BLaER1 (cell line): ENCODE measurements around the gene SYNJ2.

Experiments used
- H3K27ac ChIP-seq: shearing (Covaris generic); formaldehyde crosslinking; 2 replicates; pipeline ENCODE4 v1.8.1; 2022
- H3K27me3 ChIP-seq: shearing (Covaris generic); formaldehyde crosslinking; 2 replicates; pipeline ENCODE4 v1.8.1; 2022
- H3K36me3 ChIP-seq: shearing (Covaris generic); formaldehyde crosslinking; 2 replicates; pipeline ENCODE4 v1.8.1; 2022
- H3K4me1 ChIP-seq: shearing (Covaris generic); formaldehyde crosslinking; 2 replicates; pipeline ENCODE4 v1.8.1; 2022
- H3K4me2 ChIP-seq: shearing (Covaris generic); formaldehyde crosslinking; 2 replicates; pipeline ENCODE4 v1.8.1; 2022
- H3K4me3 ChIP-seq: shearing (Covaris generic); formaldehyde crosslinking; 2 replicates; pipeline ENCODE4 v1.8.1; 2022
- H3K9ac ChIP-seq: shearing (Covaris generic); formaldehyde crosslinking; 2 replicates; pipeline ENCODE4 v1.8.1; 2022
- H3K9me3 ChIP-seq: shearing (Covaris generic); formaldehyde crosslinking; 2 replicates; pipeline ENCODE4 v1.8.1; 2022
- H4K20me1 ChIP-seq: shearing (Covaris generic); formaldehyde crosslinking; 2 replicates; pipeline ENCODE4 v1.8.1; 2022
- Cebpa-rat ChIP-seq: shearing (Covaris generic); IDR thresholded peaks from 2 replicates; pipeline ENCODE4 v1.8.1; 2022

Gene SYNJ2

GRCh38 chr6:158019416-158019815 is 37.8 kb downstream of the SYNJ2 start:
- no peak for TF ChIP-seq Cebpa-rat
- Histone ChIP-seq H3K4me3 (no peak overlapping the region), H3K36me3 (peaks cover 9% of the 10 kb centered on the region; the same call in 1 of the 2 replicates), H3K27me3 (no peaks in the 10 kb centered on the region), H4K20me1 (0 out of 2 replicates have a peak, but pooled peaks cover 9% of the 10 kb centered on the region), H3K9ac (no peak overlapping the region), H3K4me1 (peaks cover 42% of the 10 kb centered on the region), H3K9me3 (no peaks in the 10 kb centered on the region), H3K4me2 (peak overlapping the region; percentile 73), H3K27ac (no peak overlapping the region)

GRCh38 chr6:158020272-158020711 is 38.6 kb downstream of the SYNJ2 start:
- H3K4me1 ChIP-seq, result peaks cover 34% of the 10 kb centered on the region
- no peak overlapping the region for H3K27ac ChIP-seq
- H3K9me3 ChIP-seq, result no peaks in the 10 kb centered on the region
- no peak overlapping the region for H3K4me3 ChIP-seq
- H3K27me3 ChIP-seq, result no peaks in the 10 kb centered on the region
- no peak overlapping the region for H3K9ac ChIP-seq
- TF ChIP-seq Cebpa-rat, result no peak
- 0 out of 2 replicates have a peak, but pooled peaks cover 9% of the 10 kb centered on the region for H4K20me1 ChIP-seq
- H3K4me2 ChIP-seq, result no peak overlapping the region
- H3K36me3 ChIP-seq, result peaks cover 9% of the 10 kb centered on the region; the same call in 1 of the 2 replicates

- no peak for TF ChIP-seq Cebpa-rat
- peaks cover 38% of the 10 kb centered on the region for H3K4me1 ChIP-seq
- H3K4me2 ChIP-seq, result no peak overlapping the region
- H3K9me3 ChIP-seq, result no peaks in the 10 kb centered on the region
- H3K36me3 ChIP-seq, result peaks cover 9% of the 10 kb centered on the region; the same call in 1 of the 2 replicates
- no peak overlapping the region for H3K4me3 ChIP-seq
- H3K27ac ChIP-seq, result no peak overlapping the region
- H3K9ac ChIP-seq, result no peak overlapping the region
- H3K27me3 ChIP-seq, result no peaks in the 10 kb centered on the region
- 0 out of 2 replicates have a peak, but pooled peaks cover 9% of the 10 kb centered on the region for H4K20me1 ChIP-seq
Observed at GRCh38 chr6:158020811-158021210, 39.1 kb downstream of the SYNJ2 start.

- Histone ChIP-seq H3K36me3 (peaks cover 9% of the 10 kb centered on the region; the same call in 1 of the 2 replicates), H3K27ac (no peak overlapping the region), H3K4me1 (peaks cover 44% of the 10 kb centered on the region), H3K4me2 (no peak overlapping the region), H4K20me1 (peaks cover 12% of the 10 kb centered on the region), H3K27me3 (no peaks in the 10 kb centered on the region), H3K9ac (no peak overlapping the region), H3K4me3 (no peak overlapping the region), H3K9me3 (no peaks in the 10 kb centered on the region)
- no peak for TF ChIP-seq Cebpa-rat
Observed at GRCh38 chr6:158021376-158021775, 39.7 kb downstream of the SYNJ2 start.

- H3K4me3 ChIP-seq, result no peak overlapping the region
- H3K4me1 ChIP-seq, result peaks cover 46% of the 10 kb centered on the region
- no peaks in the 10 kb centered on the region for H3K9me3 ChIP-seq
- H3K27ac ChIP-seq, result no peak overlapping the region
- TF ChIP-seq Cebpa-rat, result no peak
- H4K20me1 ChIP-seq, result peaks cover 19% of the 10 kb centered on the region
- no peaks in the 10 kb centered on the region for H3K27me3 ChIP-seq
- no peak overlapping the region for H3K4me2 ChIP-seq
- H3K36me3 ChIP-seq, result 0 out of 2 replicates have a peak, but pooled peaks cover 9% of the 10 kb centered on the region
- no peak overlapping the region for H3K9ac ChIP-seq
Observed at GRCh38 chr6:158021814-158022748, 40.4 kb downstream of the SYNJ2 start.

- H3K4me2 ChIP-seq, result no peak overlapping the region
Observed at GRCh38 chr6:158022749-158023596, 41.3 kb downstream of the SYNJ2 start.

GRCh38 chr6:158023597-158023939 is 41.9 kb downstream of the SYNJ2 start:
- no peaks in the 10 kb centered on the region for H3K27me3 ChIP-seq
- H3K4me3 ChIP-seq, result no peak overlapping the region
- no peaks in the 10 kb centered on the region for H3K9me3 ChIP-seq
- peaks cover 47% of the 10 kb centered on the region for H3K4me1 ChIP-seq
- peaks cover 34% of the 10 kb centered on the region for H4K20me1 ChIP-seq
- 0 out of 2 replicates have a peak, but pooled peaks cover 9% of the 10 kb centered on the region for H3K36me3 ChIP-seq
- no peak overlapping the region for H3K4me2 ChIP-seq
- H3K9ac ChIP-seq, result no peak overlapping the region
- H3K27ac ChIP-seq, result no peak overlapping the region
- TF ChIP-seq Cebpa-rat, result no peak

More at GRCh38 chr6:158022749-158023596, 41.3 kb downstream of the SYNJ2 start:
- no peaks in the 10 kb centered on the region for H3K9me3 ChIP-seq
- H3K27ac ChIP-seq, result no peak overlapping the region
- no peak for TF ChIP-seq Cebpa-rat
- H3K9ac ChIP-seq, result no peak overlapping the region
- H3K4me1 ChIP-seq, result peaks cover 47% of the 10 kb centered on the region
- 0 out of 2 replicates have a peak, but pooled peaks cover 9% of the 10 kb centered on the region for H3K36me3 ChIP-seq
- no peaks in the 10 kb centered on the region for H3K27me3 ChIP-seq
- H4K20me1 ChIP-seq, result peaks cover 28% of the 10 kb centered on the region
- no peak overlapping the region for H3K4me3 ChIP-seq

- Histone ChIP-seq H3K4me2 (no peak overlapping the region), H3K27ac (no peak overlapping the region), H4K20me1 (peaks cover 33% of the 10 kb centered on the region), H3K9ac (no peak overlapping the region), H3K27me3 (no peaks in the 10 kb centered on the region), H3K4me3 (no peak overlapping the region), H3K9me3 (no peaks in the 10 kb centered on the region), H3K36me3 (0 out of 2 replicates have a peak, but pooled peaks cover 9% of the 10 kb centered on the region), H3K4me1 (peaks cover 39% of the 10 kb centered on the region)
- TF ChIP-seq Cebpa-rat, result no peak
Observed at GRCh38 chr6:158024566-158025297, 43.1 kb downstream of the SYNJ2 start.
